GM18517 (cell line): ENCODE measurements around the gene CXCL8.
"Not testable (repeated sequence)": the region's sequence is repeated elsewhere in the genome, so short reads cannot be mapped to it uniquely, and the experiment has no call there.

Source experiments
- ATAC-seq: cut with Tn5 transposase; IDR thresholded peaks from one replicate; pipeline ENCODE4 v1.9.1; 2021; ENCODE audit warnings: mild to moderate bottlenecking, moderate library complexity; ENCODE audit not compliant: unreplicated experiment

CXCL8 gene

DNA sequence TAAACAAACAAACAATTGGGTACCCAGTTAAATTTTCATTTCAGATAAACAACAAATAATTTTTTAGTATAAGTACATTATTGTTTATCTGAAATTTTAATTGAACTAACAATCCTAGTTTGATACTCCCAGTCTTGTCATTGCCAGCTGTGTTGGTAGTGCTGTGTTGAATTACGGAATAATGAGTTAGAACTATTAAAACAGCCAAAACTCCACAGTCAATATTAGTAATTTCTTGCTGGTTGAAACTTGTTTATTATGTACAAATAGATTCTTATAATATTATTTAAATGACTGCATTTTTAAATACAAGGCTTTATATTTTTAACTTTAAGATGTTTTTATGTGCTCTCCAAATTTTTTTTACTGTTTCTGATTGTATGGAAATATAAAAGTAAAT, 2.9 kb downstream of the CXCL8 start:
- no peak for ATAC-seq

DNA sequence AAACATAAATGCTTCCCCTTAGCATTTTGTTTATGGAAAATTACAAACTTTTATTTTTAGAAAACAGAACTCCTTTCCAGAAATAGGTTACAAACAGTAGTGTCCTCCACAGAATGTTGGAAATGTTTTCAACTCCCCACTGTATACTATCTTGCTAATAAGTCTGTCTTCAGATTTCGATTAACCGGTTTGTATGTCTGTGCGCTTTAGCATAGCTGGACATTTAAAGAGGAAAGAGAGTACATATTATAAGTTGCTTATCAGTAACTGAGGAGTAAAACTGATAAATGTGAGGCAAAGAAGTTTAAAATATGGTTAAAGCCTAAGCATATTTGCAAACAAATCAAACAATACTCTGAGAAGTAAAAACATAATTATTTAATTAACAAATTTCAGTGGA, 3.4 kb downstream of the CXCL8 start:
- no peak for ATAC-seq

DNA sequence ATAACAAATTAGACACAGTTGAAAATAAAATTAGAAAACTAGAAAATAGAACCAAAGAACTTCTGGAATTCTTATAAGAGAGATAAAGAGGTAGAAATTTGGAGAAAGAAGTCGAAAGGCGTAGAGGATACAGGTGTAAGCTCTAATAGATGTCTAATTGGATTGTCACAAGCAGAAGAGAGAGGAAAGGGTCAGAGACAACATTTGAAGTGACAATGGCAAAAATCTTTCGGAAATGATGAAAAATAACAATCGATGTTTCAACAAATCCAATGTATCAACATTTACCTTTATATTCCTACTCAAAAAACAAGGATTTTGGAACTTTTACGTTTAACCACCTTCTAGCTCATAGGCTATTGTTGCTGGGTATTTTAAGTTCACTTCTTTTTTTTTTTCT, 3.8 kb downstream of the CXCL8 start:
- ATAC-seq, result no peak

DNA sequence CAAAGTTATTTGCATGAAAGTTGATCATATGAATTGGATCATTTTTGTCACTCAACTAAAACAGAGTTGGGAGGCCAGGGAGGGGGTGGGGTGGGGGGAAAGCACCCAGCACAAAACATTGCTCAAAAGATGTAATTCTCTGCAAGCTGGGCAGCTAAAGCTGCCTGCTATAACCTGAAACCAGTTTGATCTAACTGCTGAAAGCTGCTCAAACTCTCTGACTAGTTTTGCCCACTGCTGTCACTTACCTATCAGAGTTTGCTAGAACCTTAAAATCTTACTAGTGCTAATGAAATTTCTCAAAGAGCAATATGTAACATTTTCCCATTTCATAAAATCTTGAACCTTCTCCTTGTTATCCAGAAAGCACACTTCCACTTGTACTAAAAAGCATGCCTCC, 10.4 kb downstream of the CXCL8 start:
- ATAC-seq, result no peak

- ATAC-seq, result peak; percentile 78
These were observed 10.8 kb downstream of the CXCL8 start for GRCh38 chr4:73751166-73751565.

- no peak for ATAC-seq
These were observed 11.5 kb downstream of the CXCL8 start for GRCh38 chr4:73751830-73752229.

DNA sequence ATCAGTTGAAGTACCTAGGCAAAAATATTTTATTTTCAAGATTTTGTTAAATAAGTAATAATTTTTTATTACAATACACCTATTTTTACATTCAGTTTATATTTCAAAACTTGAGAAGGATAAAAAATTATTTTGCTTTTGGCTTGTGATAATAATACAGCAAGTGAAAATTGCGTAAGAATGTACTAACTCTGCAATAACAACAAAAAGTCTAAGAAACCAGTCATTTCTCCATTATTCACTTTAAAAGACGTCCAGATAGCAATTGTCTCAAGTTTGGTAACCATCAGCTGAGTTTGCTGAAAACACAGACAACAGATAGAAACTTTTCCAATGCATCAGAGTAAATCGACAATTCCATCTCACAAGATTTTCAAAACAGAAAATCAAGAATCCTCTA, 12.1 kb downstream of the CXCL8 start:
- ATAC-seq, result no peak

GRCh38 chr4:73753215-73753614, 12.8 kb downstream of the CXCL8 start:
- ATAC-seq, result no peak

GRCh38 chr4:73754934-73755333, 14.6 kb downstream of the CXCL8 start:
- no peak for ATAC-seq

DNA sequence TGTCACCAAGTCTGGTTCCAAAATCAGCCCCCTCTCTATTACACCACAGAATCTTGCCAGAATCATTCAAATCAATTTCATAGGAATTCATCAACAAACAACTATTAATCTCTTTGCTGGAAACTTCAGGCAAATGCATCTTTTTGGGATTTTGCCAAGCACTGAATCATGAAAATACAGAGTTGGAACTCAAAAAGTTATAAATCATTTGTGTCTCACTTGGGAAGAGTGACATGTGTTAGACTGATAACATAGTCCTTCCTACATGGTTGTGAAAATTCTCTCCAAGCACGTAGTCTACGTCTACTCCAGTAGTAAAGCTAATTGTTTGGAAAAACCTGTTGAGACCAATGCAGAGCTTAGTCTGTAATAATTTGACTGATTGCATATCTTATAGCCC, 19.0 kb downstream of the CXCL8 start:
- ATAC-seq, result no peak

DNA sequence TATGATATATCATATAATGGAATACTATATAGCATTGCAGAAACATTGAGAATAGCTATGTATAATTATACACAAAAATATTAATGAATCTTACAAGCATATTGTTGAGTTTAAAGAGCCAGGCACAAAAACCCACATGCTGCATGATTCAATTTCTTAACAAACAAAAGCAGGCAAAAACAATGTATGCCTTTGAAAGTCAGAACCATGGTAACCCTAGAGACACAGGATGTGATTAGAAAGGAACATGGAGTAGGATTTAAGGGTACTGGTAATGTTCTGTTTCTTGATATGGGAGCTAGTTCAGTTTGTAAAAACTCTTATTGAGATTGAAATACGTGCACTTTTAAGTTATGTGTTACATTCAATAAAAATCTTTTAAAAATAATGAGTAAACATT, 21.5 kb downstream of the CXCL8 start:
- no peak for ATAC-seq

- ATAC-seq, result peak; percentile 64
These were observed 22.0 kb downstream of the CXCL8 start for GRCh38 chr4:73762409-73762808.

- ATAC-seq, result no peak
These were observed 23.5 kb downstream of the CXCL8 start for GRCh38 chr4:73763877-73764276.

DNA sequence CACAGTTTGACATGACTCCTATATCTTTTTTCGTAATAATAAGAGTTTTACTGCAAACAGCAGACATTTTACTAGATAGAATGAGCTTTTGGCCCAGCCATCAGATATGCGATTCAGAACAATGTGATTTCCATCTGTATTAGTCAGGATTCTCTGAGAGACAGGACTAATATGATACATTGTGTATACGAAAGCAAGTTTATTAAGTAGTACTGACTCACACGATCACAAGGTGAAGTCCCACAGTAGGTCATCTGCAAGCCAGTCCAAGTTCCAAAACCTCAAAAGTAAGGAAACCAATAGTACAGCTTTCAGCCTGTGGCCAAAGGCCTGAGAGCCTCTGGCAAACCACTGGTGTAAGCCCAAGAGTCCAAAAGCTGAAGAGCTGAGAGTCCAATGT, 24.1 kb downstream of the CXCL8 start:
- ATAC-seq, result no peak

DNA sequence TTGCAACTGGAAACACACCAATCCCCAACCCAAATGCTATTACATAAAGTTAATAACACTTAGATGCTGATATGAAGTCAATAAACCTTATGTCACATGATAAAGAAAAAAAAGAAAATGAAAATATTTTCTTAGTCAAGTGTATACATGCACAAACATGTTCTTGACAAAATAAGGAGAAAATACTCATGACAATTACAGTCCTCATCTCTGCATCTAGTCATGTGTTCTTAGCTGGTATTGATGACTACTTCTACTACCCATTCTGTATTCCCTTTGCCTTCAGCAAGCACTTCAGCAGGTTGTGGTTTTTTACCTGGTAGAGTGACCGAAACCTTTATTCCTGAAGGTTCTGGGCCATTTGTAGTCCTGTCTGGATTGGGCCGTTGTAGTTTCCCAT, 24.9 kb downstream of the CXCL8 start:
- no peak for ATAC-seq

DNA sequence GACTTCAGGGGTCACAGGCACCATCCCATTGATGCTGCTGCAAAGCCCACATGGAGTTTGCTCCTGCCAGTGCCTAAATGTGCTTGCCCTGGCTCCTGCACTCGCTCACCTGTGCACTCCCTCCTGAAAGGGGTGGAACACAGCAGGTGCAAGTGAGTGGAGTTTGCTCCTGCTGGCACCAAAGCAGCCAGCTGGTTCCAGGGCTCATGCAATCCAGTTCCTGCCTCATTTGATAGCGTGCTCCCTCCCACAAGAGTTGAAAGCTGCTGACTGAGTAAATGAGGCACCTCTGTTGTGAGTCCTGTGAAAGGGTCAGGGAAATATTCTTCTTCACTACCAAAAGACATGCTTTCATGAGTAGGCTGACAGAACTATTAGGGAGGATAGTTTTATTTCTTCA, 30.5 kb downstream of the CXCL8 start:
- no peak for ATAC-seq

DNA sequence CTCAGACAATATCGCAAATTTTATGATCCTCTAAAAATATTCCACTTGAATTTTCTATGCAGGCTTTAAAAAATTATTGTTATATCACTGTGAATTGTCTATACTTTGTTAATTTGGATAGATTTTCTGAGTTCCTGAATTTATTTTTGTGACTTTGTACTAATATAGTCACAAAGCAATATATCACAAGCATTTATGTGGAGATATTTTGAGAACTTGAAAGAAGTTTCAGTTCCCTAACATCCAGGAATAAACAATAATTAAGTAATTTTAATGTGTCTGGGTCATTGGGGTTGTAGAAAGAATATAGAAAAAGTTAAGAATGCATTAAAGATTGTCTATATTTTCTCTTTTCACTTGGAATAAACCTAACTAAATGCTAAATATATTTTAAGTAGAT, 32.0 kb downstream of the CXCL8 start:
- ATAC-seq, result no peak

DNA sequence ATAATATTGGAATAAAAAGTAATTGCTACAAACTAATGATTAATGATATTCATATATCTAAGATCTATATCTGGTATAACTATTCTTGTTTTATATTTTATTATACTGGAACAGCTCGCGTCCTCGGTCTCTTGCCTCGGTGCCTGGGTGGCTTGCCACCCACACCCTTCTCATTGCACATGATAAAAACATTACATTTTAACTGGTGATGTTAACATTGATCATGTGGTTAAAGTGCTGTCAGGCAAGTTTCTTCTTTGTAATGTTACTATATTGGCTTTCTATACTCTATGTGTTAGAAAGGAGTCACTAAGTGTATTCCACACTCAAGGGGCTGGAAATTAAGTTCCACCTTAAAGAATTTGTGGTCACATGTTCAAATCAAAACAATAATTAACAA, 34.0 kb downstream of the CXCL8 start:
- not testable (repeated sequence) for ATAC-seq

GRCh38 chr4:73776321-73776729, 36.0 kb downstream of the CXCL8 start:
- no peak for ATAC-seq

DNA sequence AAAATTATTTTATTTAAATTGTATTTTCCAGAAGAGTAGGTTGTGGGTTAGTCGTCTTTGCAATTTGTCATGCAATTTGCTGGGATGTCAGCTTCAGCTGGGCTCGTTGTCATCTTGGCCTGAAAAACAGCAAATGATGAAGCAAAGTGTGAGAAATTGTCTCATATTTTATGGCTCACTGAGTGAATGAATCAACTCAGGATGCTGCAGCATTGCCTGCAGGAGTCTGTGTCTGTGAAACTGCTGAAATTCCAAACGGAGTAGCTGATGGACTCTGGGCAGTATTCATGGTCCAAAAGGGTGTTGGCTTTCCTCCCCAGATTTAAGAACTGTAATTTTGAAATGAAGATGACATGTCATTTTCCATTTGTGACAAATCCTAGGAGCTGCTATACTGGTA, 37.2 kb downstream of the CXCL8 start:
- ATAC-seq, result no peak

DNA sequence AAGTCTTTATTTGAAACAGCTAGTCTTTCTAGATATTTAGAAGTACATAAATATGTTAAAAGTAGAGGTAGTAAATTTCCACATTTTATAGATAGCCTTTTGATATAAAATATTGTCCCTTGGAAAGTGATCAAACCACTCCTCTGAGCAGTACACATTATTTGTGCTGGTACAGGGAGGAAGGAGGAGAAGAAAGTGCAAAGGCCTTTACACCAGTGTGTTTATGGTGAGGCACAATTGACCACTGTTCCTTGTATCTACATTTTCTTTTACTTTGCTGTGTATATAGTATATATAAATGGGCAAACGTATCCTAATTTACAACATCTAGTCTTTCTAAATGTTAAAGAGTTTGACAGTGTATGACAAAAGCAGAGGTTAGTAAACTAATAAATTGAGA, 39.9 kb downstream of the CXCL8 start:
- no peak for ATAC-seq

GRCh38 chr4:73780834-73781233, 40.5 kb downstream of the CXCL8 start:
- ATAC-seq, result no peak

GRCh38 chr4:73788411-73788810, 48.0 kb downstream of the CXCL8 start:
- no peak for ATAC-seq
